ENCODE results near the gene NCKAP1. TPM values are rescaled to one million over a fixed set of nuclear protein-coding genes. Genes with fewer than 3 reads are reported as not detected.

NCKAP1 gene
- total RNA-seq, 2 donors from 2014 or later: 107 to 113 TPM

- Histone ChIP-seq H3K9me3 (no peaks in the 10 kb centered on the region), H3K27ac (no peak overlapping the region), H3K4me3 (no peak overlapping the region), H3K27me3 (no peaks in the 10 kb centered on the region), H3K36me3 (peaks cover 47% of the 10 kb centered on the region), H3K4me1 (no peaks in the 10 kb centered on the region)
- DNase-seq (ENCODE audit: low spot score): no peak
- TF ChIP-seq, protein P1, sequence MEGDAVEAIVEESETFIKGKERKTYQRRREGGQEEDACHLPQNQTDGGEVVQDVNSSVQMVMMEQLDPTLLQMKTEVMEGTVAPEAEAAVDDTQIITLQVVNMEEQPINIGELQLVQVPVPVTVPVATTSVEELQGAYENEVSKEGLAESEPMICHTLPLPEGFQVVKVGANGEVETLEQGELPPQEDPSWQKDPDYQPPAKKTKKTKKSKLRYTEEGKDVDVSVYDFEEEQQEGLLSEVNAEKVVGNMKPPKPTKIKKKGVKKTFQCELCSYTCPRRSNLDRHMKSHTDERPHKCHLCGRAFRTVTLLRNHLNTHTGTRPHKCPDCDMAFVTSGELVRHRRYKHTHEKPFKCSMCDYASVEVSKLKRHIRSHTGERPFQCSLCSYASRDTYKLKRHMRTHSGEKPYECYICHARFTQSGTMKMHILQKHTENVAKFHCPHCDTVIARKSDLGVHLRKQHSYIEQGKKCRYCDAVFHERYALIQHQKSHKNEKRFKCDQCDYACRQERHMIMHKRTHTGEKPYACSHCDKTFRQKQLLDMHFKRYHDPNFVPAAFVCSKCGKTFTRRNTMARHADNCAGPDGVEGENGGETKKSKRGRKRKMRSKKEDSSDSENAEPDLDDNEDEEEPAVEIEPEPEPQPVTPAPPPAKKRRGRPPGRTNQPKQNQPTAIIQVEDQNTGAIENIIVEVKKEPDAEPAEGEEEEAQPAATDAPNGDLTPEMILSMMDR (IDR thresholded peaks at IDR 0.05): no peak
These were observed 57.6 kb downstream of the NCKAP1 start for GRCh38 chr2:182980652-182981051.

DNA sequence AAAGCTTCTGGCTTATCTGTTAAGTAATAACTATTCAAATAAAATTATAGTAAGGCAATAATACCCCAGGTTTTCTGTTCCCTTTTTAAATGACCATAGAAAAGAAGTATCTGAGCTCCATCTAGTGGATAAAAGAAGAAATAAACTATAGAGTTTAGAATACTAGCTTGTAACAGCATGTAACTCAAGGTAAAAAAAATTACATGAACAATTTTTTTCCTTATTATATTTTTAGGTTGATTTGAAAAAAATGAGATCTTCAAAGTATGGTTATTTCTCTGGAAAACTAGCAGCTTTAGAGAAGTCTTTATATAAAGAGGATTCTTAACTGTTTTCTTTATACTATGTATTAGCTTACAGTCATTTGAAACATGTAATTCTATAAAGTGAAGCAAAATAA lies 58.1 kb downstream of the NCKAP1 start:
- H3K4me3 ChIP-seq: no peak overlapping the region
- TF ChIP-seq, protein P1 (IDR thresholded peaks at IDR 0.05): peak; percentile 46 to 75
- H3K27ac ChIP-seq: no peak overlapping the region
- H3K36me3 ChIP-seq: peaks cover 48% of the 10 kb centered on the region
- H3K9me3 ChIP-seq: no peaks in the 10 kb centered on the region
- no peak for DNase-seq (ENCODE audit: low spot score)
- H3K27me3 ChIP-seq: no peaks in the 10 kb centered on the region
- H3K4me1 ChIP-seq: no peaks in the 10 kb centered on the region

DNA sequence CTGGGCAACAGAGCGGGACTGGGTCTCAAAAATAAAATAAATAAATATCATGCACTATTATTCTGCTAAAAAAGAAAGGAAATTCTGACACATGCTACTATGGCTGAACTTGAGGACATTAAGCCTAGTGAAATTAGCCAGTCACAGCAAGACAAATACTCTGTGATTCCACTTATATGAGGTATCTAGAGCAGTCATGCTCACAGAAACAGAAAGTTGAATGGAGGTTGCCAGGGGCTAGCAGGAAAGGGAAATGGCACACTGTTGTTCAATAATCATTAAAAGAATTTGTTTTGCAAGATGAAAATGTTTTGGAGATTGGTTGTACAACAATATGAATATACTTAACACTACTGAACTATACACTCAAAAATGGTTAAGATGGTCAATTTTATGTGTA lies 60.8 kb downstream of the NCKAP1 start:
- DNase-seq (ENCODE audit: low spot score): no peak

DNA sequence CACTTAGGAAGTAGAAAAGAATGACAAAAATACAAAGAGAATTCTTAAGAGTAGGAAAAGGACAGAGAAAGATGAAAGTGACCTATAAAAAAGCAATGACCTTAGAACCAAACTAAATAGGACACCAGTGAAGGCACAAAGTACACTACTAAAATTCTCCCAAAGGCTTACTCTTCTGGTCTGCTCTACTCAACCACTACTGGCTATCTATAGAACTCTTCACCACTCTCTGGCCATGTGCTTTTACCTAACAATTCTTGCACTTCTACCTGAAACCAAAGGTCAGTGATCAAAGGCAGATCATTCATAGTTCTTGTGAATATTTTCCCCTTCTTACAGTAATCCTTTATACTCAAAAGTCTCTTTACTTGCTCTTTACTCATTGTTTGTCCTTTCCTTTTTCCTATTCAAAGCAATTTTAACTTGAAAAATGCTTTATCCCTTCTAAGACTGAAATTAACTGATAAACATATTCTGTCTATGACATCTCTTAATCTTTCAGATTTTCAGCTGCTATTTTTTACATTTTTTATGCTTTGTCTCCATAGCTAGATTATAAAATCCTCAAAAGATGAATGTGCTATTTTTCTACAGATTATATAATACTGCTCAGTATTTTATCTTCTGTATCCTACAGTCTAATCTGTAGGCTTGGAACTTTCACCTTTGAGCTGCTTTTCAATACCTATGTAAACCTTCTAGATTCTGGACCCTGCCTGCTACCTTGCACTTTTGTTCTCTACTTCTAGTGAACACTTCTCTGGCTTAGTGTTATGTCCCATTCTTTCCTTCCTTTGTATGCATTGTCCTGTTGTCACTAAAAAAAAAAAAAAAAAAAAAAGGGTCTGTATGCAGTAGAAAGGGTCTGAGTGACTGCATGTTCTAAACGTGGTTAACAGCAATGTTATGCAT lies 64.6 kb downstream of the NCKAP1 start:
- H3K27ac ChIP-seq: no peak overlapping the region

More for the DNA sequence above, 60.8 kb downstream of the NCKAP1 start:
- Histone ChIP-seq H3K36me3 (peaks cover 50% of the 10 kb centered on the region), H3K27me3 (no peaks in the 10 kb centered on the region), H3K27ac (no peak overlapping the region), H3K4me1 (no peaks in the 10 kb centered on the region), H3K4me3 (no peak overlapping the region), H3K9me3 (no peaks in the 10 kb centered on the region)
- TF ChIP-seq, protein P1 (IDR thresholded peaks at IDR 0.05): no peak

DNA sequence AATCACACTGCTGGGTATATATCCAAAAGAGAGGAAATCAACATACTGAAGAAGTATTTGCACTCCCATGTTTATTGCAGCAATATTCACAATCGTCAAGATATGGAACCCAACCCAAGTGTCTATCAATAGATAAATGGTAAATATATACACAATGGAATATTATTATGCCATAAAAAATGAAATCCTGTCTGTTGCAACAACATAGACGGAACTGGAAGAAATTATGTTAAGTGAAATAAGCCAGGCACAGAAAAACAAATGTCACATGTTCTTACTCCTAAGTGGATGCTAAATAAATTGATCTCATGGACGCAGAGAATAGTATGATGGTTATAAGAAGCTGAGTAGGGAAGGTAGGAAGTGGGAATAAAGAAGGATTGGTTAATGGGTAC lies 65.7 kb downstream of the NCKAP1 start:
- H3K4me3 ChIP-seq: no peak overlapping the region
- H3K27me3 ChIP-seq: no peaks in the 10 kb centered on the region
- H3K4me1 ChIP-seq: no peaks in the 10 kb centered on the region
- H3K36me3 ChIP-seq: peaks cover 32% of the 10 kb centered on the region
- H3K27ac ChIP-seq: no peak overlapping the region
- TF ChIP-seq, protein P1 (IDR thresholded peaks at IDR 0.05): no peak
- no peak for DNase-seq (ENCODE audit: low spot score)
- no peaks in the 10 kb centered on the region for H3K9me3 ChIP-seq

More for the DNA sequence above, 64.6 kb downstream of the NCKAP1 start:
- H3K27me3 ChIP-seq: no peaks in the 10 kb centered on the region
- TF ChIP-seq, protein P1 (IDR thresholded peaks at IDR 0.05): no peak
- no peaks in the 10 kb centered on the region for H3K4me1 ChIP-seq
- no peak overlapping the region for H3K4me3 ChIP-seq
- no peaks in the 10 kb centered on the region for H3K9me3 ChIP-seq
- DNase-seq (ENCODE audit: low spot score): no peak
- peaks cover 36% of the 10 kb centered on the region for H3K36me3 ChIP-seq
